NCI-H748 treated with DMSO at 0.1 percent for 48 hours (cell line): ENCODE measurements around the gene IFT74.

Experiments
- DNase-seq: peaks from one replicate; lab custom pipeline; 2025; lab: John Stamatoyannopoulos, UW

IFT74 gene

DNA sequence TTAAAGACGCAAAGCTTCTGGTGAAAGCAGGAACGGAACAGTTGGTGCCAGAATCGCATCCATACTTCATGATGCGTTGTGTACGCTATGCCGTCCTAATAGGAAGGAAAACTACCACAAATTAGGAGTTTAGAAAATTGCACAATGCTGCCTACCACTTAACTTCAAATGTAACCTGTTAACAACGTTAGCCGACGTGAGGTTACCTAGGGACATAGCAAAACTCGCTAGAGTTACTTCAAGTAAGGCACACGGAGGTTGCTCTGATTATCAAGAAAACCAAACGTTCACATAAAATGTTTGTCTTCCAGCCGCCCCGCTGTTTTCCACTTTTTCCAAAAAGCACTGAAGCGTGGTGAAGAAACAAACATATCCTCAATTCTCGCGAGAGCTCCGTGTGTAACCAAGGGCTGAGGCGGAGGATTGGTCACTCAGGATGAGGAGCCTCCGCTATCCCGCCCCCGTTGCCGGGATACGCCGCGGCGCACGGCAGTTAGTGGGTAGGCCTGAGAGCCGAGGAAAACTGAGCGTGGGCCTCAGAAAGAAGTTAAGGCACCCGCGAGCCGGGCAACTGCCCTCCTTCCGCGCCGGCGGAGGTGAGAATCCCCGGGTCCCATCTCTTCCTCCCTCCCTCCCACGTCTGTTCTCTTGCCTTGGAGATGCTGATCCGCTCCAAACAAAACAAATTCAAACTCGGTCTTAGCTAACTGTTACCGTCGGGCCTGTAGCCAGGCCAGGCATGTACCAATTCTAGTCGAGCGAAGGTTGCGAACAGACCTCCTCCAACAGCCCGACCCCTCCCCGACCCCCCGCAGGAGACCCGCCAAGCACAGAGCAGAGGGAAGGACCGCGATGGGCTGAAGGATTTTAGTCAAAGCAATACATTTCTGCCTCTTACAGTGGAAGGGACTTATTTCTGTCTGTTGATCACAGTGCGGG is at the start of gene IFT74:
Gene IFT74, plus strand, starts transcription at position 492 of the 939 bp plus-strand sequence. CDS start 5,556 bp downstream, outside the sequence.
- DNase-seq = peak; percentile 97

GRCh38 chr9:26913138-26913668 is 43.0 kb upstream of the IFT74 start:
- no peak for DNase-seq

GRCh38 chr9:26919698-26920097 is 36.5 kb upstream of the IFT74 start:
- no peak for DNase-seq

GRCh38 chr9:26925609-26926008 is 30.6 kb upstream of the IFT74 start:
- no peak for DNase-seq

DNA sequence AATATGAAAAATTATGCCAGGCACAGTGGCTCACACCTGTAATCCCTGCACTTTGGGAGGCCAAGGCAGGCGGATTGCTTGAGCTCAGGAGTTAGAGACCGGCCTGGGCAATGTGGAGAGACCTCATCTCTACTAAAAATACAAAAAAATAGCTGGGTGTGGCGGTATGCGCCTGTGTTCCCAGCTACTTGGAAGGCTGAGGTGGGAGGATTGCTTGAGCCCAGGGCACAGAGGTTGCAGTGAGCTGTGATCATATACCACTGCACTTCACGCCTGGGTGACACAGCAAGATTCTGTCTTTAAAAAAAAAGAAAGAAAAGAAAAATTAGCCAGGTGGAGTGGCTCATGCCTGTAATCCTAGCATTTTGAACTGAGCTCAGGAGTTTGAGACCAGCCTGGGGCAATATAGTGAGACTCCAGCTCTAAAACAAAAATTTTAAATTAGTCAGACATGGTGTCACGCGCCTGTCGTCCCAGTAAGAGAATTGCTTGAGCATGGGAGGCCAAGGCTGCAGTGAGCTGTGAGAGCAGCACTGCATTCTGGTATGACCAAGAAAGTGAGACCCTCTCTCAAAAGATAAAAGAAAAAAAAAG is 27.2 kb upstream of the IFT74 start:
- DNase-seq = no peak

GRCh38 chr9:26935847-26936246 is 20.4 kb upstream of the IFT74 start:
- DNase-seq = no peak

DNA sequence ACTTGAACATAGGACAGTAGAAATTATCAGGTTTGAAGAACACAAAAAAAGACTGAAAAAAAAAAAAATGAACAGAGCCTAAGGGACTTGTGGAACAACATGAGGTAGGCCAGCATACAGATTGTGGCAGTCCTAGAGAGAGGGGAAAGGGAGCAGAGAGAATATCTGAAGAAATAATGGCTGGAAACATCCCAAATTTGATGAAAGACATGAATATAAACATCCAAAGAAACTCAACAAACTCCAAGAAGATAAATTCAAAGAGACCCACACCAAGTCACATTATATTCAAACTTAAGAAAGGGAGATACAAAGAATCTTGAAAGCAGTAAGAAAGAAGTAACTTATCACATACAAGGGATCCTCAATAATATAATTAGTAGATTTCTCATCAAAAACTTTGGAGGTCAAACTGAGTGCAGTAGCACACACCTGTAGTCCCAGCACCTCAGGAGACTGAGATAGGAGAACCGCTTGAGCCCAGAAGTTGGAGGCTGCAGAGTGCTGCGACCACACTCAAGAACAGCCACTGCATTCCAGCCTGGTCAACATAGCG is 18.3 kb upstream of the IFT74 start:
- no peak for DNase-seq

DNA sequence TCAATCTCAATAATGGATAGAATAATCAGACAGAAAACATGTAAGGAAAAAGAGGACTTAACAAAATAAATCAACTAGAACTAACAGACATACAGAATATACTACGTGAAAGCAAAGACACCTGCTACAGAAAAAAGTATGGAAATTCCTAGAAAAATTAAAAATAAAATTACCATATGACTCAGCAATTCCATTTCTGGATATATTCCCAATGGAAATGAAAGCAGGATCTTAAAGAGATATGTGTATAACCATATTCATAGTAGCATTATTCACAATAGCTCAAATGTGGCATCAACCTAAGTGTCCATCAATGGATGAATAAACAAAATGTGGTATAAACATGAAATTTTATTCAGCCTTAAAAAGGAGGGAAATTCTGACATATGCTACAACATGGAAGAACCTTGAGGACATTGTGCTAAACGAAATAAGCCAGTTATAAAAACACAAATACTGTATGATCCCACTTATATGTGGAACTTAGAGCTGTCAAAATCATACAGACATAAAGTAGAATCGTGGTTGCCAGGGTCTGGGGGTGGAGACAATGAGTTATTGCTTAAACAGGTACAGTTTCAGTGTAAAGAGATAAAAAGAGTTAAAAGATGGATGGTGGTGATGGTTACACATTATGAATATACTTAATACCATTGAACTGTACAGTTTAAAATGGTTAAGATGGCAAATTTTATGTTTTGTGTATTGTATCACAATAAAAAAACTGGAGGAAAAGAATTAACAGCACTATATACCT is 16.1 kb upstream of the IFT74 start:
- no peak for DNase-seq

DNA sequence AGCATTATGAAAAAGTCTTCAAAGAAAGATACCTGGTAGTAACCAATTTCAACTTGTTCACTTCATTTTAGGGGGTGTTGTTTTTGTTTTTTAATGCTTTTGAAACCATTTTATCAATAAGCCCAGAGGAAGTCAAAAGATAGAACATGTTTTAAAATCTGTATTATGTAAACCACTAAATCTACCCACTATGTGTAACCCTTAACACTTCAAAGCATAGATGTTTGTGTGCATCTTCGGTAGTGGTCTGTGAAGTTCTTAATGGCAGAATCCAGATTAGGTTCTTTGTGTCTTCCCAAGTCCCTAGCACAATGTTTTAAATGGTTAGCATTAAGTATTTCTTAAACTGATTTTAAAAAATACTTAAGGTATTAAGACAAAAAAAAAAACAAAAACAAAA is 15.4 kb upstream of the IFT74 start:
- no peak for DNase-seq

GRCh38 chr9:26945591-26945990 is 10.6 kb upstream of the IFT74 start:
- DNase-seq = no peak

DNA sequence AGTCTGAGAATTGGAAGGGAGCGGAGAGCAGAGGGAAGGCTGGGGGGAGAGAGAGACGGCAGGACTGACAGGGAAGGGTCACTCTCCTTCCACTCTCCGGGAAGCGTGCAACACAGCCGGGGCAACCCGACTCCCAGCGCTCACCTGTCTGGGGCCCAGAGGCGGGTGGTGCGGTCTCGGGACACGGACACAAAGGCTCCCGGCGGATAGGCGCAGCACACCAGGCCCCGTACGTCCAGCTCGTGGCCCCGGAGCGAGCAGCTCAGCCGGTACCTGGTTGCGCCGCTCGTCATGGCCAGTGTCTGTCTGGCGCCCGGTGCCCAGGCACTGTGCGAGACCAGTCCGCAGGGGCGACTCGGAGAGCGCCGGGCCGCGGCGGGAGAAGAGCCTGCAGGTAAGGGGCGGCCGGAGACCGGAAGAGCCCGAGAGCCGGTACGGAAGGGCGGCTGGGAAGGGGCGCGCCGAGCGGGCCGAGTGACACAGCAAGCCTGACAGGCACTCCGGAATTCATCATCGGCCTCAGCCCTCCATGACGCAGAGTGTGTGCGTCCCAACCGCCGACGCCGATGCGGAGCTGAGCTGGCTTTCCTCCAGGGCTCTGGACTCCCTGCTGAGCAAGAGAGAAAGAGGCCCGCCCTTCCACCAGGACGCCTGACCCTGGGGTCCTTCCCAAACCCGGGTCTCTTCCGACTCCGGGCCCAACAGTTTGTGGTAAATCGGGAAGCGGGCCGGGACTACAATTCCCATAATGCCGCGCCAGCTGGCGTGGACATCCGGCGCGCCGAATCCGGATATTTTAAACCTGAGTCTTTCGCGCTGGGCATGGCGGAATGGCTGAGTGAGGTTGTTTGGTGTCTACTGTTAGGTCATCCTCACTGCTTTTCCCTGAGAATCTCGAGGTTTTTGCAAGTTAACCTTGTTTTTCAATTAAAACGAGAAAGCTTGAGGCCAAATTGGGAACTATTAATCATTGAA is 9.2 kb upstream of the IFT74 start, which contains the start of gene PLAA:
Gene PLAA, minus strand, starts transcription at position 490 of the 975 bp plus-strand sequence. Its CDS starts 197 bp downstream, at position 293.
- DNase-seq = peak; percentile 87

GRCh38 chr9:26947736-26948135 is 8.5 kb upstream of the IFT74 start:
- DNase-seq = no peak

GRCh38 chr9:26949637-26950069 is 6.6 kb upstream of the IFT74 start:
- DNase-seq = no peak

DNA sequence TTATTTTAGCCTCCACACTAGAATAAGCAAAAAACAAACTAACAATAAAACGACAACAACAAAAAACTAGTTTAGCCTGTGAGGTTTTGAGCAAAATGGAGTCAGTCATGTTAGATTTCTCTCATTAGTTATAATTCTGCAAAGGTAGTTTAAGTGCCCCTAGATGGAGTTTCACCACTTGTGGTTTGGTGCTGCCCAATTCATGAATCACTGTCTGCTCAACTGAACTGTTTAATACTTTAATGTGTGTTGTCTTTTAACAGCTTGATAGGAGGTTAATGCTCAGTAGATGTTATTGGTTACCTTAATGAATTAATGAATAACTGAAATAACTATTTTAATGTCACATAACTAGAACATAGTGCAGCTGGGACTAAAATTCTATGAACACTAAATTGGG is 5.7 kb upstream of the IFT74 start:
- DNase-seq = no peak

GRCh38 chr9:26951794-26952193 is 4.4 kb upstream of the IFT74 start:
- no peak for DNase-seq

- no peak for DNase-seq
Measured at GRCh38 chr9:26954050-26954508, 2.1 kb upstream of the IFT74 start.

DNA sequence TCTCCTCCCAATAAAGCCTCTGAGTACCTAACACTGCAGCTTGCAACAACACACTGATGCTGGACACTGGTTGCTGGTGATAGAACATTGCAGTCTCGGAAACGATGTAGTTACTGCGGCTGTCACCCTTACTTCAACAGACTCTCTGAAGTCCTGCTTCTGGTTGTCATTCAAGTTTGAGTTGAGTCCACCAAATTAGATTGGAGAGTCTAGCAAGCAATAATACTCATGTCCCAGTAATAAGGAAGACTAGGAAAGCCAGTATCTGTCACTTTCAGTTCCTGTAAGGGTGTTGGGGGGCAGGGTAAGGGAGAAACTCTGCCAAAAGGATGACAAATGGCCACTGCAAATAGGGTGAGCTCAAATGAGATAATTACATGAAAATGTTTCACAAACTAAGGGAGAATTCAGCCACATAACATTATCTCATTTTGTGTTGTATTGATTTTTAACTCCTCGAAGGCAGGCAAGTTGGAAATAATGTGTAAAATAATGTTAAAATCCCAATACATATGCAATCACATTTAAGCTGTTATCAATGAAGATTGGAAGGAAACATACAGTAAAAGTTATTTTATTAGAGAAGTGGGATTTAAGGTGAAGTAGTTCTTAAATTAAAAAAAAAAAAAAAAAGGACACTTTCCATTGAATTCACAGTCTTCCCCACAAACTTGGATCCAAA is 849 bp upstream of the IFT74 start:
- peak; percentile 17 for DNase-seq

GRCh38 chr9:26956860-26957233 is 635 bp downstream of the IFT74 start:
- no peak for DNase-seq

GRCh38 chr9:26971721-26972120 is 15.5 kb downstream of the IFT74 start:
- DNase-seq = no peak

GRCh38 chr9:26973989-26974388 is 17.8 kb downstream of the IFT74 start:
- no peak for DNase-seq
